ENCODE measurements around the gene TAS2R60. TPM values are rescaled to one million over a fixed set of nuclear protein-coding genes. Genes with fewer than 3 reads are reported as not detected.

The TAS2R60 gene
- total and polyA plus RNA-seq, 2 of the 8 experiments (the other 6 are each of a cell fraction or from before 2014, with no cell fraction given) = 0.15 to 0.32 TPM

GRCh38 chr7:143451746-143452145 is 8.5 kb downstream of the TAS2R60 start (continued):
- TF ChIP-seq, protein P1, sequence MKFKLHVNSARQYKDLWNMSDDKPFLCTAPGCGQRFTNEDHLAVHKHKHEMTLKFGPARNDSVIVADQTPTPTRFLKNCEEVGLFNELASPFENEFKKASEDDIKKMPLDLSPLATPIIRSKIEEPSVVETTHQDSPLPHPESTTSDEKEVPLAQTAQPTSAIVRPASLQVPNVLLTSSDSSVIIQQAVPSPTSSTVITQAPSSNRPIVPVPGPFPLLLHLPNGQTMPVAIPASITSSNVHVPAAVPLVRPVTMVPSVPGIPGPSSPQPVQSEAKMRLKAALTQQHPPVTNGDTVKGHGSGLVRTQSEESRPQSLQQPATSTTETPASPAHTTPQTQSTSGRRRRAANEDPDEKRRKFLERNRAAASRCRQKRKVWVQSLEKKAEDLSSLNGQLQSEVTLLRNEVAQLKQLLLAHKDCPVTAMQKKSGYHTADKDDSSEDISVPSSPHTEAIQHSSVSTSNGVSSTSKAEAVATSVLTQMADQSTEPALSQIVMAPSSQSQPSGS (IDR thresholded peaks at IDR 0.05; ENCODE audit: low read length) = no peak
- no peak for TF ChIP-seq CTBP2 (IDR thresholded peaks at IDR 0.05; ENCODE audit: borderline replicate concordance, insufficient read depth, insufficient read length, low read length)
